T-helper 2 cell (primary cell): ENCODE results near the gene KRT35.
A peak's percentile ranks its signal among the peaks of the same experiment; 100 is the strongest.

Source experiments
- DNase-seq, 5 experiments: peaks; one replicate each; pipeline versions ENCODE4 v3.0.0 to v3.0.0-alpha.2; 2012 to 2022

The KRT35 gene

DNA sequence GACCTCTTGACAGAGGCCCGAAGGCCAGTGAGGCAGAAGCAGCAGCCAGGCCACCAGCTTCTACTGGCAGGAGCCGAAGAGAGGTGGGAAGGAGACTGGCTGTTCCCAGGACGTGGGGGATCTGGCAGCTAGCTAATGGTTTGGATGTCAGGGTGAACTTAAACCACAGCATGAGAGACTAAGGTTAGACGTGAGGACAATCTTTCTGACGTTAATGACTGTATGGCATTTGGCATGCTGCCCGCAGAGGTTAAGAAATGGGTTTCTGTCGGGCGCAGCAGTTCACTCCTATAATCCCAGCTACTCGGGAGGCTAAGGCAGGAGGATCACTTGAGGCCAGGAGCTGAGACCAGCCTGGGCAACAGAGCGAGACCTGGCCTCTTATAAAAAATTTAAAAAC lies 30.8 kb upstream of the KRT35 start:
- no peak for DNase-seq

DNA sequence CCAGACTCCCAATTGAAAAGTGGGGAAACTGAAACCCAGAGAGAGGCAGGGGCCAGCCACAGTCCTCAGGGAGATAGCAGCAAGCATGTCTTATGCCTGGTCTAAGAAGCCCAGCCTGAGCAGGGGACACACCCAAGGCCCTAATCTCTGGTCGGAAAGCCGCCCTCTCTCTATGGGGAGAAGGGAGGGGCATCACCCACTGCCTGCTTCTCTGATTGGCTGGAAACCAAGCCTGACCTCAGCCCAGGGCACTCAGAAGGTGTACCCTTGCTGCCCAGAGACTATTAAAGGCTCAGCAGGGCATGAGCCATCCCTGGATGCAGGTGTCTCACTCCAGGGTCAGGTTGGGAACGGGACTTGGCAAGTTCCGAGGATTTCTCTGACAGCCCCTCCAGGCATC lies 30.2 kb upstream of the KRT35 start:
- DNase-seq = no peak

DNA sequence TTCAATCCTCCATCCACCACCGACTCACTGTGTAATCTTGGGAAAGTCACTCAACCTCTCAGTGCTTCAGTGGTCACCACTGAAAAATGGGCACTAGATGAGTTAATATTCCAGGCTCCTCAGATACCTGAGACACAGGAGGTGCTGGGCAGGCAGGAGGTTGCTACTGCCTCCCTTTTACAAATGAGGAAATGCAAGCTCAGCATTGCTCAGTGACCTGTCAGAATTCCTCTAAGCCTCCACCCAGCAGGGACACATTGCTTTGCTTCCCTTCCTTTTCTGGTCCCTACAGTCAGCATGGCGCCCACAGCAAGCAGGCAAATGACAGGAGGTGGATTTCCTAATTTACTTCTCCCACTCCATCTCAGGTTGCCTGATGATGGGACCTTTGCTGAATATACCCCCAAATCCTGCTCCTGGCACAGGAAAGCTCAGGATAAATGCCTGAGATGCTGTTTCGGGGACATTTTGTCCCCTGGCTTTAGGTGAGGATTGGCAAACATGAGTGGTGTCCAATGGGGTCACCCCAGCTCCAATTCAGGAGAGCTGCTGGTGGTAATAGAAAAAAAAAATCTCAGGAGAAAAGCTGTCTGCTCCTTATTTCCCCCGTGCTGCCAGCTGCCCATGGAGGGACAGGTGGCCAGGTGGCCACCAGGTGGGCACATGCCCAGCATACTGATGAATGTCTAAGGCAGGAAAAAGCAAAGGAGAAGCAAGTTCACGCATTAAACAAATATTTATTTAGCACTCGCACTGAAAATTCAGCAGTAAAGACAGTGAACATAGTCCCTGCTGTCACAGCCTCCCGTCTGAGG lies 29.5 kb upstream of the KRT35 start:
- DNase-seq = no peak

DNA sequence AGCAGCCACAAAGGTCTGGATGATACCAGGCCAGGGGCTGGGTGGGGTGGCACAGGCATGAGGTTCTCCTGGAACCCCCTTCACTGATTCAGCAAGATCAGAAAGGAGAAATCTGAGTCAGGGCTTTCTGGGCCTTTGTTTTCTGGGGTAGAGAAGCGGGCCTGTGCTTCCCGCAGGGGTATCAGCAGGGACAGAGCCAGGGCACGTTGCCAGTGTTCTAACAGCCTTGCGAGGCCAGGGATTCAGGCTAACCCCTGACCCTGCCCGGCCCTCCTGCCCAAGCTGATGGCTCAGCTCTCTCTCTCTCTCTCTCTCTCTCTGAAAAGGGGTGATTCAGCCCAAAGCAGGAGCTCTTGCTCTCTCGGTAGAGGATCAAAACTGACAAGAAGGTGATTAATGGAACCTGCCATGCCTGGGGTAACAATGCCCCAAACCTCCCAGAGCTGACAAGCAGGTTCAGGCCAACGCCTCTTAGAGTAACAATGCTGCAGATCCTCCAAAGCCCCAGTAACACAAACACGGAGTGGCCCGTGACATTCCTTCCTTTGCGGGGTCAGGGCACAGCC lies 26.4 kb upstream of the KRT35 start:
- DNase-seq = no peak

DNA sequence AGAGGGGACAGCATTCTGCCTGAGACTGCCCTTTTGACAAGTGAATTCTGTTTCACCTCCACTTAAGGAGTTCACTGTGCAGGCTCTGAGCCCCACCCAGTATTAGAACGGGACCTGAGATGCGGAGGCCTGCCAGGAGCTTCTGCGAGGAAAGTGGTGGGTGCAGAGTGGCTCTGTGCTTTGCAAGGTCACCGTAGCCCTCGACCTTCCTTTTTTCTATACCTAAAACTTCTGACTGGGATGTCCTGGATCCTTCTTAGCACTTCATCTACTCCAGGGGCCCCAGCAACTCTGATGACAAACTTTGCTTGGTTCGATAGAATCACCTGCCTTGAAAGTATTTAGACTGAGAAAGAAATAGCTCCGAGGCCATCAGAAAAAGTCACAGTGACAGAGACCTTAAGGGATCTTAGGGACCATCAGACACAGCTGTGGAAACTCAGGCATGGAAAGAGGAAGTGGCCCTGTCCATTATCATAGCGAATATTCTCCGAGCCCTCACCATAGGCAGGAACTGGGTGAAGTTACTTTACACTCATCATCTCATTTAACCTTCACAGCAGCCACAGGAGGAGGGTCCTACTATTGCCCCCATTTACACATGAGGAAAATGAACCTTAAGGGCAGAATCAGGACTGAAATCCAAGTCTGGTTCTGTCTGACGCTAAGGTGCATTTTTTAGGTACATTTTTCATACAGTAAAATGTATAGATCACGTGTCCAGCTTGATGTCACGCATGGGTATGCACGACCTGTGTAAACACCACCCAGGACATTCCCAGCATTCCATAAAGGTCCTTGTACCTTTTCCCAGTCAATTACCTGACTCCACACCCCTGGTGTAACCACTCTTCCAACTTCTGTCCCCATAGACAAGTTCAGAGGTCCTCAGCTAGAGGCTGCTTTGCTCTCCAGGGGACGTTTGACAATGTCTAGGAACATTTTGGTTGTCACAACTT lies 25.1 kb upstream of the KRT35 start:
- DNase-seq = no peak

DNA sequence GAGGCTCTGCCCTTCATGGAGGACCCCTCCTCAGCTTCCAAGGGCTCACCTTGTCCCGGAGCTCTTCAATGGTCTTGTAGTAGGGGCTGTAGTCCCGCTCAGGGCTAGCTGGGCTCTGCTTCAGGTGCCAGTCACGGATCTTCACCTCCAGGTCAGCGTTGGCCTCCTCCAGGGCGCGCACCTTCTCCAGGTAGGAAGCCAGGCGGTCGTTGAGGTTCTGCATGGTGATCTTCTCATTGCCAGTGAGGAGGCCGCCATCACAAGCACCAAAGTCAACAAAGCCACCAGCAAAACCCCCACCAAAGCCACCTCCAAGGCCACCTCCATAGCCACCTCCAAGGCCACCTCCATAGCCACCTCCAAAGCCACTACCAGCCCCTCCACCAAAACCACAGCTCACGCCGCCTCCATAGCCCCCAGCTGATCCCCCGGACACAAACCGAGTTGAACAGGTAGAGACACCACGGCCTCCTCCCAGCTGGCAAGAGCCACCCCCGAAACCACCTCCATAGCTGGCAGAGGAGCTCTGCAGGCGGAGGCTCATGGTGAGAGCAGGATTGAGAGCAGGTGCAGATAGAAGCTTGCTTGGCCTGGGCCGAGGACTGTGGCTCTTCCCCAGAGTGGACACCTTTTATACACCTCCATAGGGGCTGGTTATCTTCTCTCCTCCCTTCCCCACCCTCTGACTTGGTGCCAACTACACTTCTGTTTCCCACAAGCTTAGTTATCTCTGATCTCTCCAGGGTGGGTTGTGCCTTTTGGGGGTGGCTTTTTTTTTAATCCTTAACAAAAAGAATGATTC lies 24.3 kb upstream of the KRT35 start, which contains the start of gene KRT13:
KRT13 (minus strand) TSS at position 606 of the 802 bp plus-strand sequence; CDS start at position 544, 62 bp downstream.
- DNase-seq = no peak

DNA sequence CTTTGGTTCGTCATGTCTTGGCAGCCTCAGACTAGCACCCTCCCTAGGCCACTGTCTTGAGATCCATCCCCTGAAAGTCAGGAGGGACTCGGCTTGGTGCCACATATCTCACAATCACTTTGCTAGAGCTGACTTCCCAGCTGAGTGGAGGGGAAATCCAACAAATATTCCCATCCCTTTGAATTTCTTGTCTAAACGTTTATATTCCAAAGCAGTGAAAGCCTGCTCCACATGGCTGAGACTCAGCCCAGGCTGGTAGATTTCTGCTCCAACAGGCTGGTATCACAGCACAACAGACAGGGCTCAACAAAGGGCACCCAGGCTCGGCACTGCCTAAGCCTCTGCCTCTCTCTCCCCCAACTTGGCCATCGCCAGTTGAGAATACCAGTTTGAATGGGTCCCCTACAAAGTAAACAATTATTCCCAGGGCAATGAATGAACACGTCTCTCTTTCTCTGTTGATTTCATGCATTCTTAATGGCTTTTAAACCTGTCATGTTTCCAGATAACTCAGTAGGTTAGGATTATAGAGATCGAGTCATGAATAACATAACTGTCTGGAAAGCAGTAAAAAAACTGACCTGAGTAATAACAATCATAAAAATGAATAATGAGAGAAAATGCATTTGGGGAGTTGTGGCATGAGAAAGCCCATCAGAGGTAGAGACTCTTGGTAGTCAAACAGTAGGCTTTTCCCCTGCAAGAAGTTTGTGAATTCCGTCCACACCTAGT lies 23.5 kb upstream of the KRT35 start:
- no peak for DNase-seq

DNA sequence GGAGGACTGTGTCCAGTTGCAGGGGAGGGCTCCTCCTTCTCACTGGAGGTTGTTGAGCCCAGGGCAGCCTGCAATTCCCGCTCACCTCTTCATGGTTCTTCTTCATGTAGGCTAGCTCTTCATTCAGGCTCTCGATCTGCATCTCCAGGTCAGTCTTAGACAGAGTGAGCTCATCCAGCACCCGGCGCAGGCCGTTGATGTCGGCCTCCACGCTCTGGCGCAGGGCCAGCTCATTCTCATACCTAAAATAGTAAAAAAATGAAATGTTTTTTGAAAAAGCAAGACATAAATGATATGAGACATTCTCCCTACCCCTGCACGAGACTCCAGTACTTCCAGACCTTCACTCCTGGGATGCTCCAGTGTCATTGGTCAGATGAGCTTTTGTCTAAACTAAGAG lies 22.3 kb upstream of the KRT35 start:
- no peak for DNase-seq

DNA sequence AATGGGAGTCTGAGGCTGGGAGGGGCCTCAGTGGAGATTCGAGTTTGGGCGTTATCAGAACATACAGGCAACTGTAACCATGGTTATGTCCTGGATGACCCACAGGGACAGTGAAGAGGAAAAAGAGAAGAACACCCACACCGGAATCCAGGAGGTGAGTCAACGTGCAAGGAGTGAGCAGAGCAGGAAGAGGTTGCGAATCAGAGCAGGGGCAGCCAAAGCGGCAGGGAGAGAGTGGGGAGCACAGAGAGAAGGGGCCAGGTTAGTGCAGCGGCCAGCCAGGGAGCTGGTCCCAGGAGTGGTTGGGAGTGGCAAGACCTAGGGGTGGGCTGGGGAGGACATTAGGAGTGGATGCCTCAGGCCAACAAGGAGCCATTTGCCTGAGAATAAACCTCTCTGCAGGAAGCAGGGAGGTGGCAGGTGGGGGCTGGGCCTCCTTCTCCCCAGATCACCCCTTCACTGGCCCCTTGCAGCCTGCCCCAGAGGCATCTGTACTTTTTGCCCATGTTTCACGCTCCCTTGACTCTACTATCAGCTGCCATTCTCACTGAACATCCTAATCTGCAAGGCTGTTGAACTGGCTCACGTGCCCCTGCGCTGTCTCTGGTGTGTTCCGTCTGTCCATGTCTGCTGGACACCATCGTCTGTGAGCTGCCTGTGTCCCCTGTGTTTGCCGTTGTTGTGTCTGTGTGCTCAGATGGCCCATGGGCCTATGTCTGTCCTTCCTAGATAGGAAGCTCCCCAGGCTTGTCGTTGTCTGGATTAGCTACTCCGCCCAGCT lies 19.4 kb upstream of the KRT35 start:
- DNase-seq = no peak

DNA sequence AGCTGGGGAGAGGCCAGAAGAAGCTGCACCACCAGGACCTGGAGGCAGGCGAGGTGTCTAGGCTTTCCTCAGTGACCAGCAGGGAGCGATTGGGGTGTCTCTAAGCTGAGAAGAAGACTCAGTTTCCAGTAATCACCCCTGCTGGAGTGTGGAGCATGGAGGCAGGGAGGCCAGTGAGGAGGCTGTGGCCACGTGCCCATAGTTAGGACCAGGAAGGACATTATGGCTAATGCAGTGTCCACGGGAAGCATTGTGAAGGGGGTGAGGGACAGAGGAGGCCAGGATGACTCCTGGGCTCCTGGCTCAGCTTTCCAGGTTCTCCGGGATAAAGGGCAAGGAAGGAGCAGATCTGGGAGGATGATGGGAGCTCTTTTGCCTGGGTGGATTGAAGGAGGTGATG lies 18.8 kb upstream of the KRT35 start:
- no peak for DNase-seq

DNA sequence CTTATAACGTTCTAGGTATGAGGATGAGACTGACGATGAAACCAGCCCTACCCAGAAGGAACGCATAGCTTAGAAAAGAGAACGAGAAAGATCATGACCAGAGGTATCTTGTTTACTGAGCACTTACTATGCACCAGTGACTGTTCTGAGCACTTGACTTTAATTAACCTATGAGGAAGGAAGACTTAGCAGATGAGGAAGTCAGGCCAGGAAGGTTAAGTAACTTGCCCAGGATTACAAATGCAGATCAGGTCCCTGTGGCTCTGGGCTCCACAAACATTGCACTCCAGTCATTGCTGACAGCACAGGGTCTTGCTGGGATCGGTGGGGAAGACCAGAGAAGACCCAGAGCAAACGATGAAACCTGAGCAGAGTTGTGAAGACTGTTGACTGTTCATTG lies 17.3 kb upstream of the KRT35 start:
- no peak for DNase-seq

DNA sequence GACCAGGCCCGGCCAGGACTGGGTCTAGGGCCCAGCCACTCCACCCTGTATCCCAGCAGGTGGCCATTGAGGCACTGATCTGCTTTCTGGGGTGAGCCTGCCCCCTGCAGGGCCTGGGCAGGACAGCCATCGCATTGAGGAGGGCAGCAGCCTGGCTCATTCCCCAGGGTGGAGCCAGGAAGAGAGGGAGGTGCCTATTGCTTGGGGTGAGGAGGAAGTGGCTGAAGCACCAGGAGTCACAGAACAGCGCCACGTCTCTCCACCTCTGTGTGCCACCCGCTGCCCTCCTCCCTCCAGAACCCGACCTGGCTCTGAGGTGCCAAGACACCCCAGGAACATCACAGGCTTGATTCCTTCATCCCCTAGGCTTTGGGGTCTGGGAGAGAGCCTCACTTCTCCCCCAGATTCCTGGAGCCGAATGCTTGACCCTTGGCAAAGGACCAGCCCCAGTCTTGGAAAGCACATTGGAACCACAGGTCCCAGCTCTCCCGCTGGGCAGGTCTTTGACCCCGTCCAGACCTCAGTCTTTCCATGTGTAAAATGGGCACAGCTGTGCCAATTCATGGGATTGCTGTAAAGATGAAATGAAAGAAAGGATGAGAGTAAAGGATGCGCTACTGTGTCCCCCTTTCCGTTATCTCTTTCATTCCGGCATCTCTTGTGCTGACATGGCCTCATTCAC lies 16.0 kb upstream of the KRT35 start:
- DNase-seq = peak in 4 of 5 experiments; percentile 3 to 76 (median 34)

DNA sequence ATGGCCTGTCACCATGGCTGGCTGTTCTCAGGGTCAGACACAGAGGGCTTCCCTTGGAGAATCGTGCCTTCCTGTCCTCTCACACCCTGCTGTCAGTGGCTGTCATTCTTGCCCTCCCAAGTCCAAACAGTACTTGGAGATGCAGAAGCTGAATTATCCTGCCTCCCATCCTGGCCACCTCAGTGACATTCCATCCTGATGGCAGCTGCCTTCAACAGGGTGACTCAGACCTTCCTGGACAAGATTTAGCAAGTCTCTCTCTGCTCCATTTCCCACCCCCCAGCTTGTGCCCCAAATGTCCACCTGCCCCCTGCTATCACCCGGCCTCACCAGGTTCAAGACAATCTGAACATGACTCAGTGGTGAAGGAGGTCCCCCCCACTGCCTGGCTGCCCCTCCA lies 13.6 kb upstream of the KRT35 start:
- DNase-seq = no peak

DNA sequence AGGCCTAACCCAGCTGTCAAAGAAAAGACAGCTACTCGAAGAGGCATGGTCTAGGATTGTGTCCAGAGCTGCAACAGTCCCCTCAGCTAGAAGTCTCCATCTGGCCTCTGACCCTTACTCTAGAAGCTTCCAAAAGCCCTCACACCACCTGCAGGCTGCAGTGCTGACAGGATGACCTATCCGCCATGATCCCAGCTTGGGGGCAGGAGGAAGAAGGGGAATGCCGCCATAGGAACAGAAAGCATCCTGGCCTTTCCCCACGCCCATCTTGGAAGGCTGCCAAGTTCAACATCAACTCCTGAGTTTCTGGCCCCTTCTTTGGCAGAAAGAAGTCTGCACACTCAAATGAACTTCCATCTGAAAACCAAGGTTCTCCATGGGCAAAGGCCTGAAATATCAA lies 11.8 kb upstream of the KRT35 start:
- DNase-seq = no peak

DNA sequence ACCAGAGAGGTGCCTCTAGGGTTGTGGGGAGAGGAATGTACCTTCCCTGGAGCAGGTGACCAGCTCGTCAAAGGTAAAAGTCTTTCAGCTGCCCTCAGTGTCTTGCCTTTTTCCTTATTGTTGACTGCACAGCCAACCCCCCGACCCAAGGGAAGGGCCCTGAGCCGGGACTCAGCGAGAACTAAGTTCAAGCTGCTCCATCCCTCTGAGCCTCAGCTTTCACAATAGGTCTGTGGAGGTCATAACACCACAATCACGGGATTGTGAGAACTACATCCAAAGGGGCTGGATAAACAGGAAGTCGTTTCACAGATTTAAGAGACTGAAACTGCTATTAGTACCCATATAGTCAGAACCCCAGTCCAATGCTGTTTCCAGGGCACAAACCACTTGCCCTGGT lies 11.4 kb upstream of the KRT35 start:
- no peak for DNase-seq

DNA sequence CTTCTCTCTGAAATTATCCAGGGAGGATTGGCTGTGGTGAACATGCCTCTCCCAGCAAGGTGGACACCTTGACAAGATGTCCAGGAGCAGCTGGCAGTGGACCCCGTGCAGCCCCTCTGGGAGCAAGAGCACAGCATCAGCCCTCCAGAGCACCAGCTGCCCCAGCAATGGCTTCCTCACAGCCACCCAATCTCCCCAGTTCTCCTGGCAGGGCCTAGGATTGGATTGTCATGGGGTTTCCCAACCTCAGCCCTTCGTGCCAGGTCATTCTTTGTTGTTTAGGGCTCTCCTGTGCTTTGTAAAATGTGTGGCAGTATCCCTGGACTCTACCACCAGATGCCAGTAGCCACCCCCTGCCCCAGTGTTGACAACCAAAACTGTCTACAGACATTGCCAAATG lies 10.5 kb upstream of the KRT35 start:
- no peak for DNase-seq

DNA sequence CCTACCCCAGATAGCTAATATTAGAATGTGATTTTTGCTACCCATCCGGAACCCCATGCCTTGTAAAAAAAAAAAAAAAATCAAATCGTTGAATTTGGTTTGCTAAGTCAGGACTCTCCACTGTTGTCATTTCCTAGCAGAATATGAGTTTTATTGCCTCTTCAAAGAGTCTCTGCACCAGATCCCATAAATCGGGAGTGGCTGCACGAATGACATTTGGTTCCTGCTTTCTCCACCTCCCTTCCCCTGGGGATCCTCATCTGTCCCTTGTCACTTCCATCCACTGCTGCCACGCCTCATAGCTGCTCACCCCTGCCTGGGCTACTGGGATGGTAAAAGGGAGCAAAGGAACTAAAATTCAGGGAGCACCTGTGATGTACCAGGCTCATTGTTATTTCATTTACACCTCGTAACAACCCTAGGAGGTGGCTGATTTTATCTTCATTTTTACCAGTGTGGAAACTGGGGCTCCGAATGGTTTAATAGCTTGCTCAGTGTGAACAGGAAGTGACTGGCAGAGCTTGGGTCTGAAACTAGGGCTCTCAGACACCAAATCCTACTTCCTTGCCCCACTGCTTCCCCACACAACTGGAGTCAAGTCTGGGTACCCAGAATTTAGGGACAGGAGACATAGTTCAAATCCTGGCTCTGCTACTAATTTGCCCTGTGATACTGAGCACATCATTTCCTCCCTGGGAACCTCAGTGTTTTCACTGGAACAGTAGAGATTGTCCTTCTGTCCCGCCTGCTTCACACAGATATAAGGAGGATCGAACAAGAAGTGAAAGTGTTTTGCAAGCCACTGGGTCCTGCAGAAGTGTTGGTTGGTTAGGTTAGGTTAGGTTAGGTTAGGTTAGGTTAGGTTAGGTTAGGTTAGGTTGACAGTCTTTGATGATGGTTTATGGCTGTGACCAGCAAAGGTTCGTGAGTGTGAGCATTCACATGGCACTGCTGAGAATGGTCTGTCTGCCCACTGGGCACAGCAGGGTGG lies 9.3 kb upstream of the KRT35 start:
- DNase-seq = no peak

DNA sequence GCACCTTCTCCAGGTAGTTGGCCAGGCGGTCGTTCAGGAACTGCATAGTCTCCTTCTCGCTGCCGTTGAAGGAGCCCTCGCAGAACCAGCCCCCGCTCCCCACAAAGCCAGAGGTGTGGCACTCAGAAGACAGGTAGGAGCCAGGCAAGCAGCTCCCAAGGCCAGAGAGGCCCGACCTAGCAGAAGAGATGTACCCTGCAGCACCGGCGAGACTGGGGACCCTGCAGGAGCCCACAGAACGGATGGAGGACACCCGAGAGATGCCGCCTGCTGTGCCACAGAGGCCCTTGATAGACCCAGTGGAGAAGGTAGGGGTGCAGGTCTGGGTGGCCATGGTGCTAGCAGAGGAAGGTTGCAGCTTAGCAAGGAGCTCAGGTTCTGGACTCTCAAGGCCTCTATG lies 8.6 kb upstream of the KRT35 start, which contains the start of gene KRT36:
KRT36 (minus strand) TSS at position 380 of the 400 bp plus-strand sequence; CDS start at position 334, 46 bp downstream.
- no peak for DNase-seq
